ENCODE results near the gene CFAP92.
"Not testable (repeated sequence)": the region's sequence is repeated elsewhere in the genome, so short reads cannot be mapped to it uniquely, and the experiment has no call there.

Gene CFAP92

DNA sequence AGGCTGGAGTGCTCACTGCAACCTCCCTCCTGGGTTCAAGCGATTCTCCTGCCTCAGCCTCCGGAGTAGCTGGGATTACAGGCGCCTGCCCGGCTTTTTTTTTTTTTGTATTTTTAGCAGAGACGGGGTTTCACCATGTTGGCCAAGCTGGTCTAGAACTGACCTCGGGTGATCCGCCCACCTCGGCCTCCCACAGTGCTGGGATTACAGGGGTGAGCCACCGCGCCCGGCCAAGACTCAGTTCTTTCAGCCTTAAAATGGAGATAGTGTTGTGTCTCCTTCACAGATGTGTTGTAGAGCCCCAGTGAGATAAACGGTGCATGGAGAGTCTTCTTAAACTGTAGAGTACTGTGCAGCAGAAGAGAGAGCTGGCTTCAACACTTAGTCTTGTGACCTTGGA, 113.4 kb downstream of the CFAP92 start:
- not testable (repeated sequence) for DNase-seq

DNA sequence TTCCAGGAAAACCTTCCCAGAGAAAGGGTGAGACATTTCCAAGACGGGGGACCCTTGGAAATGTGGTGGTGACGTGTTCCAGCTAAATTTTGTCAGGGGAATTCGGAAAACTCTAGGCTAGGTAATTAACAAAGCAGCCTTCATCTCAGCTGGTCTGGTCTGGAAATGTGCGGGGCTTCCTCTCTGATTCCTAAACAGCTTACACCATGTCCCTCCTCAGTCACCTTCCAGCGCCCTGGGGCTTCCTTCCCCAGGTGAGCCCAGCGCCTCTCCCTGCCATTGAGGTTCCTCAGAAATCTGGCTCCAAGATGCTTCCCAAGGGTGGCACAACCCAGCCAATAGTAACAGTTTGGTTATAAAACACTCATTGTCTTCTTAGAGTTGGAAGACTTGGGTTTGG, 113.9 kb downstream of the CFAP92 start:
- DNase-seq: no peak

DNA sequence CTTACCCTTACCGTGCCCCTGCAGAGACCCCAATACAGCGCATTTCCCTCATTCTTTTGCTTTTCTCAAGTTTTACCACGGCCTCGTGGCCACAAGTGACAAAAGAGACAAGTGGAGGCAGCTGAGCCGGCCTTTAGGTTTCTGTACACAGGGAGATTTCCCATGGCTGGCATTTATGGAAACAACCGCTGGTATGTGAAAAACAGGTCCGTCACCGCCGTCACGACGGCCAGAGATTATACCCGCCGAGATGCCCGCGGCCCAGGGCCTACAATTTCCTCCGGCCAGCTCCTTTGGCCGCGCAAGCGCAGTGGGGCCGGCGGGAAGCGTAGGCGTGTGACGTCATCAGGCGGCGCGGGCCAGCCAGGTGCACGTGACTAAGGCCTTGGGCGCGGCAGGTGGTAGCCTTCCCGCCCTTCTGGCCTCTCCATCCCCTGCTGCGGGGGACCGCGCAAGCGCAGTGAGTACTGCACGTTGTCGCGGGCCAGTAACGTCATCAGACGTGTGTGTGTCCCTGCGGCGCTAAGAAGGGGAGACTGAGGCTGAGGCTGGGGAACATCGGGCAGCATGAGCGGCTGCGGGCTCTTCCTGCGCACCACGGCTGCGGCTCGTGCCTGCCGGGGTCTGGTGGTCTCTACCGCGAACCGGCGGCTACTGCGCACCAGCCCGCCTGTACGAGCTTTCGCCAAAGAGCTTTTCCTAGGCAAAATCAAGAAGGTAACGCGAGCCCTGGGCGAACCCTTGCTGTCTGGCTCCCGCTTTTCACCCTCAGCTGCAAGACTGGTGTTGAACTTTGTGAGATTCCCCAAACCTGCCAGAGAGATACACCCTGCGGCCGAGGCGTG, 114.5 kb downstream of the CFAP92 start, which contains the start of gene ACAD9:
Gene ACAD9 (plus strand): TSS at position 496 of the 845 bp plus-strand sequence. CDS start 72 bp downstream, at position 568.
- peak; percentile 99 for DNase-seq

DNA sequence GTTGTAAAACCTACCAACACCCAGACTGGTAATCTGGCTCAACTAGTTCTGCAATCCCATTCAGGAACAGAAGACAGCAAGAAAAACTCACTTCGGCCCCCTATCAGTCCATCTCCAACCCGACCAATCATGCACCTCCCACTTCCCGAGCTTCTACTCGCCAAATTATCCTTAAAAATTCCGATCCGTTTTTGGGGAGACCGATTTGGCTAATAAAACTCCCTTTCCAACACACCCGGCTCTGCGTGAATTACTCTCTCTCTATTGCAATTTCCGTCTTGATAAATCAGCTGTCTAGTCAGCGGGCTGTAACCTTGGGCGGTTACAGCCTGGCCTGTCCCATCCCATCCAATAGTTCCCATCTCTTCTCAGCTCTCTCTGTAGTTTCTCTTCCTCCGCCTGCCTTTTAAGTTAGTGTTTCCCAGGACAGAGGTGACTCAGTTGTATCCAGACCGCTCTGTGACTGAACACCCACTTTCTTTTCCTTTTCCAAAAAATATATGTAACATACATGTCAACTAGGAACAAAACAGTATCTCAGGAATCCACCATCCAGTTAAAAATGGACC, 115.2 kb downstream of the CFAP92 start:
- peak; percentile 77 for DNase-seq

DNA sequence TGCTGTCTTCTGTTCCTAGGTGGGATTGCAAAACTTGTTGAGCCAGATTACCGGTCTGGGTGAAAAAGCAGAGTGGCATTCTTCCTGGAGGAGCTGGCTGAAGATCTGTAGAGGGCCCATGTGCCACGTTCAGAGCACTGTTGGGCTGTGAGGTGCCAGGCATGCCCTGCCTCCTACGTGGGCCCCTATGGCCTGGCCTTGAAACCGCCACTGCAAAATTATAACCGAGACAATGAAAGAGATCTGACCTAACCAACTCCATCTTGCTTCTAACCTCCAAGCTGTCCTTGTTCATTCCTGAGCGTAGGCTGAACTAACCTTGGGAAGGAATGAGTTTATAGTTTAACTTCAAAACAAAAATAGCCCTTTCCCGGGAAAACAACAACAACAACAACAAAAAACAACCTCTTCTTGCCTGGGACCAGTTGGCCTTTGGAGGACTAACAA, 115.8 kb downstream of the CFAP92 start:
- no peak for DNase-seq

DNA sequence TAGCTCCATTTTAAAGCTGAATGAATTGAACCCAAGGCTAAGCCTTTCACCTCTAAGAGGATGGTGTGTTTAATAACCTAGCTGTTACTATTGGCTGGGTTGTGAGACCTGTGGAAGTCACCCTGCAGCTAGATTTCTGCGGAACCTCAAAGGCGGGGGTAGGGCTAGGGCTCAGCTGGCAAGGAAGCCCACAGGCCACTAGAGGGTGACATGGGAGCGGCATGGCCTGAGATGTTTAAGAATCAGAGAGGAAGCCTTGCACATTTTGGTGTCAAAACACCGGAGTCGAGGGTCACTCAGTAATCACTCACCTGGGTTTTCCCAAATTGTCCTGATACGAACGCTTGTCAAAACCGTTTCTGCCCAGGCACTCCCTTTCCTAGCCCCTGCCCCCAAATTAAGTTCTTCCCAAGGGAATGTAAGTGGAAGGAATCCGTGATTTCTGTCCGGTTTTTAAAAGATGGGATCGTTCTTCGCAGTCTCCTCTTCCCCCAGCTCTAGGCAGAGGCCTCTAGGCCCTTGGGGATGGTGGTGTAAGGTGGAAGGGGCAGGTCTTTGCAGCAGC, 118.2 kb downstream of the CFAP92 start:
- DNase-seq: peak; percentile 91

DNA sequence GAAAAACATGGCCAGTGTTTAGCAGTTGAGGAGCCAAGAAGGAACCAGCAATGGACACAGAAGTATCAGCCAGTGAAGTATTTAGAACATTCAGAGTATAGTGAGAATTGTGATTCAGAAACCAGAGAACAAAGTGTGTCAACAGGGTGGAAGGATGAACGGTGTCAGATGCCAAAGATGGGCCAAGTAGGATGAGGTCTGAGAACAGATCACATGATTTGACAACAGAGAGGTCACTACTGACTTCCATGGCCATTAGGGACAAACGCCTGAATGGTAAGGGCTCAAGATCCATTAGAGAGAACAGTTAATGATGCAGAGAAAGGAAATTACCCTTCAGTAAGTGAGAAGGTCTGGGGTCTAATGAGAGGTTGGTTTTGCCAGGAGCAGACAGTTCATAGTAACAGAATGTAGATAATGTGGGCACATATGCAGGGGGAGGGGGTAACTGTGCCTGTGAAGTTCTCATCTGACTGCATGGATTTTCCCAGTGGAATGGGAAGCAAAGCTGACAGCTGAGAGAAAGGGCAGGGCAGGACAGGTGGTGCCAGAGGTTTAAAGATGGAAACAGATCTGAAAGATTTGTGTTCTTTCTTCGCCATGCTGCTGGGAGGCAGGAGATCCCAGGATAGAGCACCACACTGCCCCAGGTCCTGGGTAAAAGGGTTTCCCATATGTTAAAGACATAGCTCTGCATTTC, 119.2 kb downstream of the CFAP92 start:
- DNase-seq: no peak

DNA sequence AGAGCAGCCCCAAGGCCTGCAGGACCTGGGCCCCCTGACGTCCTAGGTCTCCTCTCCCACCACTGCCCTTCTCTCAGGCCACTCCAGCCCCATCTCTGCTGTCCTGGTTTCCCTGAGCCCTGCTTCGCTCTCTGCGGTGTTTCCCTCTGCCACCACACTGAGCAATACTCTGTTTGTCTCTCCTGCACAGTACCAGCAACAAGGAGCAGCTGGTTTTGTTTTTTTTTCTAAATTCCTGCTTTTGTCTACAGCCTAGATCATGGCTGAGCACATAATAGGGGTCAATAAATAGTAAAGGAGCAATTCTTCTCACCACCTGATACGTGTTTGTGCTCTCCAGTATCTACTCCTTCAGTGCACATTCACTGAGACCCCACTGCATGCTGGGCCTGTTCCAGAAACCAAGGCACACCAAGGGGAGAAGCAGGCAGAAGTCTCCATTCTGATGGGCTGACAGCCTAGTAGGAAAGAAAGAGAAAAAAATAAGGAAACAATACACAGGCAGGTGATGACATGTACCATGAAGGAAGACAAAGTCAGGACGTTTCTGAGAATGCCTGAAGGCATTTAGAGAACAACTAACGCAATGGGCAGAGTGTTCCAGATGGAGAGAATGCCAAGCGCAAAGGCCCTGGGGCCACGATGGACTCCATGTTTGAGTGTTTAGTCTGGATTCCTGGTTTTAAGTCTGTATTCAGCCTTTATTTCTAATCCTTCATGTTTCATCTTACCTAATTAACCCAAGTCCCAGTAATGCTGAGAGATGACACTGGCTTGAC, 120.4 kb downstream of the CFAP92 start:
- no peak for DNase-seq

DNA sequence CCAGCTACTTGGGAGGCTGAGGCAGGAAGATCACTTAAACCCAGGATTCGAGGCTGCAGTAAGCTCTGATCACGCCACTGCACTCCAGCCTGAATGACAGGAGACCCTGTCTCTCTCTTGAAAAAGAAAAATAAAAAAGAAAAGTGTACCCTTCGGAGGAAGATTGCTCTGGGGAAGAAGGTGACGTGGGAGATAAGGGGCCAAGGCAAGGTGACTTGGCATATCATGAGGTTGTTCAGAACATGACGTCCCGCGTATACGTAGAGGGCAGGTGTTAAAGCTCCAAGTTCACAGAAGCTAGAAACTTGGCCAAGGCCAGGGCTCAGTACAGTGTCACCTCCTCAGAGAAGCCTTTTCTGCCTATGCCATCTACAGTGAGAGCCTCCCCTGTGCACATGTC, 121.1 kb downstream of the CFAP92 start:
- peak; percentile 24 for DNase-seq

DNA sequence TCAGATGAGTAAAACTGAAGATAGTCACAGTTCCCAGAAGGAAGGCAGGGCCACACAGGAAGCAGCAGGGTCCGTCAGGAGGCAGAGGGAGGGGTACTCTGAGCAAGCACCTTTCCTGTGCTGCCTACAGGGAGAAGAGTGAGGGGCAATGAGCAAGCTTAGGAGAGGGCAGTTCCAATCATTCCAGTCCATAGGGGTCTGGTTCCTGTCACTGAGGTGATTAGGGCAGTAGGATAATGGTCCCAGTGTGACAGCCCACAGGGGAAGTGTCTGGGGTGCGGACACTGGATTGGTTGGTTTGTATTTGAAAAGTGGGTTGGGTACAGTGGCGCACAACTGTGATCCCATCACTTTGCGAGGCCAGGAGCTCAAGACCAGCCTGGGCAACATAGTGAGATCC, 121.6 kb downstream of the CFAP92 start:
- no peak for DNase-seq

DNA sequence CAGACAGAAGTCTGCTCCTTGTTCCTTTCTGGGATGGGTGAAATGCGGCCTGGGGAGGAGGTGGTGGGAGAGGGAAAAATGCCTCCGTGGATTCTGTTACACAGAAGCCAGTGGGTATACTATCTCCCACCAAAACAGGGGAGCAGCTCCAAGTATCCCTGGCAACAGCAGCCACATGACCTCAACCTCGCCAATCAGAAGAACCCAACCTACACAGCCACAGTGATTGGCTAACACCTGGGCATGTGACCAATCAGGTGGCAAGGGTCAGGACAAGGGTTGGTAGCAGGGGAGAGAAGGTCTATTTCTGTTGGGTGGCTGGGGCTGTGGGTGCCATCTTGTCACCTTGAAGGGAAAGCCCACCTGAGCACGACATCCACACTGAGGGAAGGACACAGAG, 123.5 kb downstream of the CFAP92 start:
- DNase-seq: no peak

DNA sequence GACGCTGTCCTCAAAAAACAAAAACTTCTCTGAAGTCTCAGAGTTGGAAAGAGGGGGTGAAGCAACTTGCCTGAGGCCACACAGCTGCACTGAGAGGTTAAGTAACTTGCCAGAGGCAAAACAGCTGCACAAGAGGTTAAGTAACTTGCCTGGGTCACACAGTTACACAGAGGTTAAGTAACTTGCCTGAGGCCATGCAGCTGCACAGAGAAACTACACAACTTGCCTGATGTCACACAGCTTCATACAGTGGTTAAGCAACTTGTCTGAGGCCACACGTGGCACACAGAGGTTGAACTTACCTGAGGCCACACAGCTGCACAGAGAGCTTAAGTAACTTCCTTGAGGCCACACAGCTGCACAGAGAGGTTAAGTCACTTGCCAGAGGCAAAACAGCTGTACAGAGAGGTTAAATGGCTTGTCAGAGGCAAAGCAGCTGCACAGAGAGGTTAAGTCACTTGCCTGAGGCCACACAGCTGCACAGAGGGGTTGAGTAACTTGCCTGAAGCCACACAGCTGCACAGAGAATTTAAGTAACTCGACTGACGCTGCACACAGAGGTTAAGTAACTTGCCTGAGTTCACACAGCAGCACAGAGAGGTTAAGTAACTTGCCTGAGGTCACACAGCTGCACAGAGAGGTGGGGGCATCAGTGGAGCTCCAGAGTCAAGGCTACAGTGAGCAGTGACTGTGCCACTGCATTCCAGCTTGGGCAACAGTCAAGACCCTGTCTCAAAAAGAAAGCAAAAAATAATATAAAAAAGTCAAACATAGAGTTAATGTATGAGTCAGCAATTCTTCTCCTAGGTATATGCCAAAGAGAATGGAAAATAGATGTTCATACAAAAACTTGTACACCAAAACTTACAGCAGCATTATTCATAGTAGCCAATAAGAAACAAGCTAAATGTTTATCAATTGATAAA, 126.4 kb downstream of the CFAP92 start:
- DNase-seq: no peak

DNA sequence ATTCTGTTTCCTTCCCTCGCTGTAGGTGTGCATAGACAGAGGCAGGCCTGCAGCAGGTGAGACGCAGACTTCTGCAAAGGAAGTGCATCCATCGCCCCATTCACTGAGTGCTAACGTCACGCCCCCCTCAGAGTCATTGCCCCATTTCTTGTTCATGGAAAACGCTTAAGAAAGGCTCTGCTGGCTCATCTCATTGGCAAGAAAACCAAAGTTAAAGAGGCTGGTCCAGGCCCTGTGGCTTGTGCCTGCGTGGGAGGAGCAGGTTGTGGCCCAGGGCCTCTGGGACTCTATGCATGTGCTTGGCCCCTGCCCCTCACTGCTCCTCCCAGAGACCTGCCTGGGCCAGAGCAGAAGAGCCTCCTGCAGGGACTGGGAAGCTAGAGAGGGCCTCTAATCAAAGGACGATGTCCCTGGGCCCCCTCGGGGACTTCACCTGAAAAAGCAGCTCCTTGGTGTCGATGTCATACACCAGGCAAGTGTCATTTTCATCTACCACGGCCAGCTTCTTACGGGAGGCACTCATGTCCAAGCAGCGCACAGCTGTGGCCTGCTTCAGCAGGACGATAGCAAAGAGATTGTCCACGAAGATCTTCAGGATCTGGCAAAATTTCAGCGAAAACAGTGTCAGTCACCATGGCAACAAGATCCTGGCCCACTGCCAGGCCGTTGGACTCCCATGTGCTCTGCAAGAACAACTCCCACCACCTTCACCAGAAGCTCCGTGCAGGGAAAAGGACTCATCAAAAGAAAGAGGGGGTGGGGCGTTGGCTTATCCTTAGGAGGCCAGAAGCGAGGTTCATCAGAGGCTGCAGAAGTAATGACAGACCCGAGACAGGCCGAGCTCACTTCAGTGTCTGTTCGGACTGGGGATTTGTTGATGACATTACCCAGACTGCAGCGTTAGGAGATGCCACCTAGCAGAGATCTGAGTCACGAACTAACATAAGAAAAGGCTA, 128.7 kb downstream of the CFAP92 start:
- peak; percentile 76 for DNase-seq

DNA sequence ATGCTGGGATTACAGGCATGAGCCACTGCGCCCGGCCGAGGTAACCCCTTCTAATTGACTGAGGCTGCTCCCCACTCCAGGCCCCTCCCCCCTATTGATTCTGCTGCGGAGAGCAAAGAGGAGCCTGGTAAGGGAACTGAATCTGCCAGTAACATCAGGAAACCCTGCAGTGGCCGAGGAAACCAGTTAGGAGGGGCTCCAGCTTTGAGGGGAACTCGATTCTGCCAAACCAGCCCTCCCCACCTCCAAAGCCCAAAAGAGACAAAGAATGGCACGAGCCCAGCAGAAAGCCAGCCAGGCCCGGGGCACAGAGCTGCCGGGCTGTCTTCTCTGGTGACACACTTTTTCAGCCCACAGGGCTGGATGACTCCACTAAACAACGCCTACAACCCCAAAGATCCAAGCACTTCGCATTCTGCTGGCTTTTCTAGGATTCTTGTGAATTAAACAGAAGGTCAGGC, 129.5 kb downstream of the CFAP92 start:
- DNase-seq: peak; percentile 27

DNA sequence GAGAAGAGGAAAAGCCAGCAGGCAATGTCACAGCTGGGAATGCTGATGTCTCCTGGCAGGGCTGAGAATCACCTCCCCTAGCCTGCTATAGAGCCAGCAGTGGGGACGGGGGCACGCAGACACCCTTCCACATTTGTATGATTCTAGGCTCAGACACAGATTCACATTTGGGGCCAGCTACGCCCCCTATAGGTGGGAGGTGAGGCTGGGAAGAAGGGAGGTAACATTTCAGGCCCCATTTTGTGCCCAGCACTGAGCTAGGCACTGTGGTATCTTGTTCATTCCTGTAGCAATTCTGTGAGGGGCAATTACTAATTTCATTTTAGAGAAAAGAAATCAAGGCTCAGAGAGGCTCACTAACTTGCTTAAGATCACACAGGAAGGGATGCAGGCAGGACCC, 130.3 kb downstream of the CFAP92 start:
- peak; percentile 38 for DNase-seq

DNA sequence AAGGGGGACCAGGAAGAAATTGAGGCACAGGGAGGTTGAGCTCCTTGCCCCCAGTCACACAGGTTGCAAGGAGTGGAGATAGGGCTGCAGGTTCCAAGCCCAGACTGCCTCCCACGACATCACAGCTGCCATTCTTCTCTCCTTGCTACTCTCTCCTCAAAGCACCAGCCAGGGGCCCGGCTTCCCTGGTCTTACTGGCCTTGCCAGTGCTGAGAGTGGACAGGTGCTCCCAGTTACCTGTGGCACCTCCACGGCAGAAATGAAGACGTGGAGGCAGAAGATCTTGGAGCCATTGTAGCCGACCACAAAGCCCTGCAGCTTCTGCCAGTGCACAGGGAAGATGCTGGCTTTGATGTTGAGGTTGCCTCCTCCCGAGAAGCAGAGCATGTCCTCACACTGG, 132.4 kb downstream of the CFAP92 start:
- no peak for DNase-seq

Data from hematopoietic multipotent progenitor cell treated with erythropoietin and hydrocortisone succinate and interleukin-3 and kit ligand, for 6 days (in vitro differentiated cells).